SJCRH30 (cell line): ENCODE data around the gene DYNC2H1. TPM values are rescaled to one million over a fixed set of nuclear protein-coding genes. Genes with fewer than 3 reads are reported as not detected.

Experiments used
- DNase-seq, 2 experiments: peaks; one replicate each; pipeline ENCODE4 v3.0.0-alpha.2; 2015 to 2020
- H3K27ac ChIP-seq: fragments of 250-450 bp; sonication (Bioruptor Pico); 2 replicates; pipeline ENCODE4 v1.5.1; 2020; ENCODE audit warnings: mild to moderate bottlenecking, moderate library complexity
- H3K27me3 ChIP-seq: fragments of 250-450 bp; sonication (Bioruptor Pico); 2 replicates; pipeline ENCODE4 v1.5.1; 2020; ENCODE audit warnings: mild to moderate bottlenecking, moderate library complexity
- H3K36me3 ChIP-seq: fragments of 250-450 bp; sonication (Bioruptor Pico); 2 replicates; pipeline ENCODE4 v1.5.1; 2020; ENCODE audit warnings: mild to moderate bottlenecking, moderate library complexity
- H3K4me1 ChIP-seq: fragments of 250-450 bp; sonication (Bioruptor Pico); 2 replicates; pipeline ENCODE4 v1.5.1; 2020; ENCODE audit warnings: mild to moderate bottlenecking, moderate library complexity
- H3K4me3 ChIP-seq: fragments of 250-450 bp; sonication (Bioruptor Pico); 2 replicates; pipeline ENCODE4 v1.5.1; 2020; ENCODE audit warnings: mild to moderate bottlenecking, moderate library complexity
- H3K9me3 ChIP-seq: fragments of 250-450 bp; sonication (Bioruptor Pico); replicated peaks from 2 replicates; pipeline ENCODE4 v1.5.1; 2020; ENCODE audit warnings: mild to moderate bottlenecking, moderate library complexity
- total RNA-seq: library from RNA; depleted of rRNA; stranded (reverse); fragments of >200 nt; shearing (Covaris generic); gene quantifications from 2 replicates; pipeline ENCODE4 v1.2.3, GENCODE V29; 2014; rRNA removed

The DYNC2H1 gene
- total RNA-seq, 1 experiment from 2014 or later = 13.9 TPM

GRCh38 chr11:103525069-103525468 lies 415.8 kb downstream of the DYNC2H1 start:
- Histone ChIP-seq H3K9me3 (no peaks in the 10 kb centered on the region), H3K36me3 (no peaks in the 10 kb centered on the region), H3K4me1 (peaks cover 7% of the 10 kb centered on the region), H3K27me3 (no peaks in the 10 kb centered on the region), H3K27ac (no peak overlapping the region), H3K4me3 (no peak overlapping the region)
- DNase-seq = no peak

GRCh38 chr11:103528046-103528445 lies 418.8 kb downstream of the DYNC2H1 start:
- no peaks in the 10 kb centered on the region for H3K9me3 ChIP-seq
- H3K27ac ChIP-seq = no peak overlapping the region
- H3K27me3 ChIP-seq = no peaks in the 10 kb centered on the region
- no peak overlapping the region for H3K4me3 ChIP-seq
- no peaks in the 10 kb centered on the region for H3K36me3 ChIP-seq
- H3K4me1 ChIP-seq = peaks cover 14% of the 10 kb centered on the region
- no peak for DNase-seq

GRCh38 chr11:103528596-103528995 lies 419.4 kb downstream of the DYNC2H1 start:
- Histone ChIP-seq H3K27me3 (no peaks in the 10 kb centered on the region), H3K4me1 (peaks cover 16% of the 10 kb centered on the region), H3K4me3 (no peak overlapping the region), H3K27ac (no peak overlapping the region), H3K36me3 (no peaks in the 10 kb centered on the region), H3K9me3 (no peaks in the 10 kb centered on the region)
- no peak for DNase-seq

GRCh38 chr11:103529181-103529684 lies 420.0 kb downstream of the DYNC2H1 start:
- H3K27ac ChIP-seq = no peak overlapping the region
- H3K36me3 ChIP-seq = no peaks in the 10 kb centered on the region
- H3K4me1 ChIP-seq = peaks cover 16% of the 10 kb centered on the region
- no peaks in the 10 kb centered on the region for H3K27me3 ChIP-seq
- no peak overlapping the region for H3K4me3 ChIP-seq
- DNase-seq = peak; percentile 6 to 8
- no peaks in the 10 kb centered on the region for H3K9me3 ChIP-seq

Other genes starting within 250 kb of the DYNC2H1 start
- gene MMP12, start 234.4 kb upstream of the DYNC2H1 start, total RNA-seq = not detected in 2 replicates
- not detected in 2 replicates for gene MMP13, start 153.7 kb upstream of the DYNC2H1 start, total RNA-seq
- gene DCUN1D5, start 17.3 kb upstream of the DYNC2H1 start, total RNA-seq = 51.7 and 52.7 TPM in 2 replicates